Panc1 (cell line): ENCODE data around the gene LYPLA2.

Experiments
- CTCF ChIP-seq: fragments of 450-650 bp; IDR thresholded peaks from 2 replicates; pipeline ENCODE4 v1.5.1; 2017; ENCODE audit warnings: mild to moderate bottlenecking
- TCF7L2 ChIP-seq: IDR thresholded peaks from 2 replicates; pipeline ENCODE4 v1.6.1; 2011; ENCODE audit warnings: mild to moderate bottlenecking, low read depth, low read length, inconsistent platforms

- TF ChIP-seq CTCF, result no peak
- TF ChIP-seq TCF7L2, result no peak
Observed at GRCh38 chr1:23801876-23802275, 10.9 kb downstream of the LYPLA2 start.
